Ovary (tissue), 3 donors: ENCODE results near the gene SWT1.

Source experiments
- CTCF ChIP-seq, 3 donors: fragments of 450-650 bp in 2 of 3; fragments of 200-600 bp in 1 of 3; IDR thresholded peaks; one replicate each; pipeline versions ENCODE4 v1.5.1 to v1.8.0; 2016 to 2022; ENCODE audit warnings: antibody characterized with exemption in 3 of 3, mild to moderate bottlenecking in 1 of 3
- EP300 ChIP-seq: sonication (generic); formaldehyde crosslinking; IDR thresholded peaks from one replicate; pipeline ENCODE4 v1.6.1; 2017; ENCODE audit warnings: antibody characterized with exemption
- POLR2A ChIP-seq: fragments of 450-650 bp; IDR thresholded peaks from one replicate; pipeline ENCODE4 v1.6.1; 2017; ENCODE audit warnings: antibody characterized with exemption, mild to moderate bottlenecking, moderate library complexity
- donor health status: DM: no; HTN: no; CAD: no.

GRCh38 chr1:185241127-185241526, 84.2 kb downstream of the SWT1 start:
- TF ChIP-seq POLR2A (no peak), CTCF (IDR thresholded peaks at IDR 0.05) (no peak), EP300 (no peak)
